GM12878 (cell line): ENCODE measurements around the gene CFI. TPM values are rescaled to one million over a fixed set of nuclear protein-coding genes. Genes with fewer than 3 reads are reported as not detected.

Experiments used
- ATAC-seq: fragments of 200-7000 bp; cut with Tn5 transposase; 3 replicates; pipeline ENCODE4 v1.9.1; 2020; ENCODE audit warnings: mild to moderate bottlenecking, moderate library complexity
- BruUV-seq: library from RNA; stranded (reverse); fragments of 400-500 nt; replicated peaks from 2 replicates; lab custom pipeline; 2021; lab: Mats Ljungman, UMichigan
- CTCF ChIA-PET: fragments of 300-600 bp; sonication (Branson Sonifier 250); formaldehyde crosslinking; extraction: SDS; loops from one replicate; lab custom pipeline; 2021; ENCODE audit warnings: inconsistent platforms; lab: Yijun Ruan, JAX
- POLR2A ChIA-PET: fragments of 350-600 bp; formaldehyde crosslinking; extraction: SDS; loops from one replicate; lab custom pipeline; 2021; ENCODE audit warnings: inconsistent platforms; lab: Charles Lee
- RAD21 ChIA-PET: fragments of 300-600 bp; sonication (Branson Sonifier 250); formaldehyde crosslinking; loops from one replicate; lab custom pipeline; 2023; ENCODE audit warnings: antibody characterized with exemption; ENCODE audit not compliant: unreplicated experiment; lab: Charles Lee
- SMC1A ChIA-PET: fragments of 300-600 bp; sonication (Branson Sonifier 250); formaldehyde crosslinking; loops from one replicate; lab custom pipeline; 2023; ENCODE audit not compliant: unreplicated experiment, uncharacterized antibody; lab: Charles Lee
- DNase-seq: peaks from one replicate; pipeline ENCODE4 v3.0.0-alpha.2; 2011; ENCODE audit warnings: low read depth, low spot score
- FAIRE-seq: peaks from 3 replicates; lab custom pipeline; 2011; peaks lifted over from hg19 to GRCh38; lab: Jason Lieb, UNC
- H2AFZ ChIP-seq: 2 replicates; pipeline ENCODE4 v1.6.0; 2011; ENCODE audit warnings: low read depth, low read length, control low read depth; ENCODE audit not compliant: control insufficient read depth
- H3K27ac ChIP-seq: 2 replicates; pipeline ENCODE4 v1.5.1; 2011; ENCODE audit warnings: control low read depth; ENCODE audit not compliant: control insufficient read depth, insufficient read depth
- H3K27me3 ChIP-seq, 2 experiments: replicated peaks in 1 of 2; 2 replicates each; pipeline versions ENCODE4 v1.6.0 to v1.6.1; 2011; ENCODE audit warnings: low read length in 1 of 2; ENCODE audit not compliant: control insufficient read depth in 2 of 2, insufficient read depth in 2 of 2
- H3K36me3 ChIP-seq, 2 experiments: 2 replicates each; pipeline ENCODE4 v1.5.1; 2011; ENCODE audit warnings: low read length in 1 of 2; ENCODE audit not compliant: control insufficient read depth in 2 of 2, insufficient read depth in 2 of 2
- H3K4me1 ChIP-seq: 2 replicates; pipeline ENCODE4 v1.6.1; 2011; ENCODE audit warnings: mild to moderate bottlenecking, low read length, moderate library complexity, mixed read lengths; ENCODE audit not compliant: control insufficient read depth, insufficient read depth
- H3K4me2 ChIP-seq: 2 replicates; pipeline ENCODE4 v1.6.0; 2011; ENCODE audit warnings: control low read depth; ENCODE audit not compliant: control insufficient read depth, insufficient read depth
- H3K4me3 ChIP-seq: fragments of 200-600 bp; sonication (generic); 2 replicates; pipeline ENCODE4 v1.5.1; 2016
- H3K79me2 ChIP-seq: 2 replicates; pipeline ENCODE4 v1.6.0; 2011; ENCODE audit warnings: low read length; ENCODE audit not compliant: control insufficient read depth, insufficient read depth
- H3K9ac ChIP-seq: 2 replicates; pipeline ENCODE4 v1.8.0; 2011; ENCODE audit warnings: low read length, control low read depth, mixed read lengths; ENCODE audit not compliant: control insufficient read depth, insufficient read depth
- H3K9me3 ChIP-seq: replicated peaks from 3 replicates; pipeline ENCODE4 v1.5.1; 2011; ENCODE audit warnings: mild to moderate bottlenecking, low read length; ENCODE audit not compliant: control insufficient read depth, insufficient read depth
- H4K20me1 ChIP-seq: 2 replicates; pipeline ENCODE4 v1.6.0; 2011; ENCODE audit not compliant: control insufficient read depth, insufficient read depth
- CBX5 ChIP-seq: sonication (generic); IDR thresholded peaks from 2 replicates; pipeline ENCODE4 v1.6.1; 2016; ENCODE audit warnings: low read depth, moderate library complexity, mild to moderate bottlenecking, inconsistent platforms
- FOS ChIP-seq: IDR thresholded peaks from 3 replicates; pipeline ENCODE4 v1.6.1; 2011; ENCODE audit warnings: borderline replicate concordance; ENCODE audit not compliant: insufficient read length; ENCODE audit errors: extremely low read depth
- KLF5 ChIP-seq: fragments of 450-650 bp; IDR thresholded peaks from 2 replicates; pipeline ENCODE4 v1.6.1; 2014; ENCODE audit warnings: mild to moderate bottlenecking; ENCODE audit not compliant: partially characterized antibody
- PRDM15 ChIP-seq: fragments of 450-650 bp; formaldehyde crosslinking; IDR thresholded peaks from 2 replicates; pipeline ENCODE4 v1.4.0; 2020; ENCODE audit warnings: mild to moderate bottlenecking, moderate library complexity
- RAD21 ChIP-seq: IDR thresholded peaks from 2 replicates; pipeline ENCODE4 v1.6.1; 2011; ENCODE audit warnings: mild to moderate bottlenecking, low read depth, low read length, moderate library complexity; ENCODE audit not compliant: insufficient read depth
- RCOR1 ChIP-seq: conservative IDR thresholded peaks from 2 replicates; pipeline ENCODE4 v1.6.1; 2012; ENCODE audit warnings: low read depth, low read length, improper control_type of control experiment
- ZBTB4 ChIP-seq: fragments of 450-650 bp; formaldehyde crosslinking; IDR thresholded peaks from 2 replicates; pipeline ENCODE4 v1.4.0; 2022; ENCODE audit warnings: mild to moderate bottlenecking, moderate library complexity
- ZNF217 ChIP-seq: fragments of 450-650 bp; IDR thresholded peaks from 2 replicates; pipeline ENCODE4 v1.6.1; 2017; ENCODE audit warnings: antibody characterized with exemption, mild to moderate bottlenecking
- WGBS: methylation state at CpG from one replicate; pipeline ENCODE4 v1.1.6; 2016; ENCODE audit warnings: low lambda C conversion rate; ENCODE audit not compliant: insufficient replicate concordance, insufficient coverage; ENCODE audit errors: missing lambda C conversion rate; 5-methylcytosine and 5-hydroxymethylcytosine counted together
- in situ Hi-C: fragments of 300-500 bp; cut with MboI; formaldehyde crosslinking; loops from 9 replicates; pipeline ENCODE4 v1.14.3; 2018; ENCODE audit warnings: mixed read lengths
- intact Hi-C: fragments of 100-400 bp; cut with micrococcal nuclease; formaldehyde crosslinking; loops from one replicate; pipeline ENCODE4 v1.14.2; 2022; ENCODE audit not compliant: unreplicated experiment
- polyA plus RNA-seq, 11 experiments: library from polyadenylated mRNA; depleted of rRNA in 4 of 11; unstranded in 6 of 11; stranded (reverse) in 5 of 11; fragments of >200 nt; fragmentation: Nextera tagmentation in 4 of 11; fragmentation: Illumina TruSeq in 1 of 11; extraction: Ambion mirVana in 4 of 11; extraction: Trizol in 1 of 11; gene quantifications; 1 replicate in 1 of 11; 2 replicates in 10 of 11; pipeline versions ENCODE4 v1.2.1 to v1.2.3, GENCODE V29; 2011 to 2016; ENCODE audit warnings: inconsistent platforms in 2 of 11, missing spikeins in 2 of 11, low read depth in 1 of 11
- total RNA-seq, 4 experiments: library from RNA; depleted of rRNA in 3 of 4; stranded (reverse); fragments of >200 nt in 3 of 4; fragmentation: Illumina TruSeq in 1 of 4; extraction: Trizol in 1 of 4; gene quantifications; 2 replicates each; pipeline versions ENCODE4 v1.2.1 to v1.2.3, GENCODE V29; 2013 to 2021
- TF ChIP-seq, protein P1 (sequence below): fragments of 450-650 bp; IDR thresholded peaks from 2 replicates; pipeline ENCODE4 v1.6.1; 2017; ENCODE audit warnings: mild to moderate bottlenecking, moderate library complexity

Gene CFI
- total and polyA plus RNA-seq, 10 of the 15 experiments (the other 5 are each of a cell fraction or from before 2014, with no cell fraction given), result 0.15 to 0.28 TPM; not detected in 8

GRCh38 chr4:109729718-109730618 is 71.8 kb downstream of the CFI start, which contains the start of gene PLA2G12A:
Gene PLA2G12A, minus strand, starts transcription at chr4:109730070. Its CDS starts 261 bp downstream, at chr4:109729809.
- no peak for FAIRE-seq
- POLR2A ChIA-PET, result interaction anchor here (0.6 to 2.1 kb wide), 6 partner anchors 26 to 448 kb away, joined by 3 to 13 read pairs (median 8); partner anchors contain the start of genes CASP6, GAR1 and MCUB
- TF ChIP-seq RCOR1 (no peak), RAD21 (no peak), FOS (no peak), PRDM15 (no peak), ZBTB4 (CRISPR knock-in tag) (no peak), ZNF217 (peak; percentile 50; the same call in 1 of the 2 replicates), CBX5 (no peak), KLF5 (peak; percentile 33)
- TF ChIP-seq, protein P1, sequence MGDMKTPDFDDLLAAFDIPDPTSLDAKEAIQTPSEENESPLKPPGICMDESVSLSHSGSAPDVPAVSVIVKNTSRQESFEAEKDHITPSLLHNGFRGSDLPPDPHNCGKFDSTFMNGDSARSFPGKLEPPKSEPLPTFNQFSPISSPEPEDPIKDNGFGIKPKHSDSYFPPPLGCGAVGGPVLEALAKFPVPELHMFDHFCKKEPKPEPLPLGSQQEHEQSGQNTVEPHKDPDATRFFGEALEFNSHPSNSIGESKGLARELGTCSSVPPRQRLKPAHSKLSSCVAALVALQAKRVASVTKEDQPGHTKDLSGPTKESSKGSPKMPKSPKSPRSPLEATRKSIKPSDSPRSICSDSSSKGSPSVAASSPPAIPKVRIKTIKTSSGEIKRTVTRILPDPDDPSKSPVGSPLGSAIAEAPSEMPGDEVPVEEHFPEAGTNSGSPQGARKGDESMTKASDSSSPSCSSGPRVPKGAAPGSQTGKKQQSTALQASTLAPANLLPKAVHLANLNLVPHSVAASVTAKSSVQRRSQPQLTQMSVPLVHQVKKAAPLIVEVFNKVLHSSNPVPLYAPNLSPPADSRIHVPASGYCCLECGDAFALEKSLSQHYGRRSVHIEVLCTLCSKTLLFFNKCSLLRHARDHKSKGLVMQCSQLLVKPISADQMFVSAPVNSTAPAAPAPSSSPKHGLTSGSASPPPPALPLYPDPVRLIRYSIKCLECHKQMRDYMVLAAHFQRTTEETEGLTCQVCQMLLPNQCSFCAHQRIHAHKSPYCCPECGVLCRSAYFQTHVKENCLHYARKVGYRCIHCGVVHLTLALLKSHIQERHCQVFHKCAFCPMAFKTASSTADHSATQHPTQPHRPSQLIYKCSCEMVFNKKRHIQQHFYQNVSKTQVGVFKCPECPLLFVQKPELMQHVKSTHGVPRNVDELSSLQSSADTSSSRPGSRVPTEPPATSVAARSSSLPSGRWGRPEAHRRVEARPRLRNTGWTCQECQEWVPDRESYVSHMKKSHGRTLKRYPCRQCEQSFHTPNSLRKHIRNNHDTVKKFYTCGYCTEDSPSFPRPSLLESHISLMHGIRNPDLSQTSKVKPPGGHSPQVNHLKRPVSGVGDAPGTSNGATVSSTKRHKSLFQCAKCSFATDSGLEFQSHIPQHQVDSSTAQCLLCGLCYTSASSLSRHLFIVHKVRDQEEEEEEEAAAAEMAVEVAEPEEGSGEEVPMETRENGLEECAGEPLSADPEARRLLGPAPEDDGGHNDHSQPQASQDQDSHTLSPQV, result no peak

More at GRCh38 chr4:109729718-109730618, 71.8 kb downstream of the CFI start, which contains the start of gene PLA2G12A:
- BruUV-seq, result no TSS peak
- ATAC-seq (peak; percentile 93), DNase-seq (peak; percentile 16)
- peak within 1 kb of the TSS; percentile 99 for H2AFZ ChIP-seq
- ChIA-PET RAD21 (interaction anchor here (0.7 to 1.4 kb wide), 7 partner anchors 17 to 303 kb away, joined by 3 to 6 read pairs (median 4); partner anchors contain the start of genes CASP6, CFI and MCUB), SMC1A (interaction anchor here (0.9 to 2.7 kb wide), 8 partner anchors 11 to 303 kb away, joined by 3 to 27 read pairs (median 6); partner anchors contain the start of genes CASP6 and MCUB), CTCF (interaction anchor here (0.7 to 1.7 kb wide), 6 partner anchors 27 to 297 kb away, joined by 3 to 7 read pairs (median 5); partner anchors contain the start of gene CASP6)
- no peaks in the 10 kb centered on the region for H3K36me3 ChIP-seq
- peak within 1 kb of the TSS; percentile 87 for H3K9ac ChIP-seq
- intact Hi-C loops (loop anchor here (2.0 kb wide), 1 partner anchor 85 kb away; the partner anchor contains the start of gene GAR1), in situ Hi-C loops (no loop called here)
- H3K4me1 ChIP-seq, result no peaks in the 10 kb centered on the region
- peaks cover 5% of the 10 kb centered on the region for H3K79me2 ChIP-seq
- peak within 1 kb of the TSS; percentile 91 for H3K4me3 ChIP-seq
- no peaks in the 10 kb centered on the region for H3K9me3 ChIP-seq
- no peaks in the 10 kb centered on the region for H3K27me3 ChIP-seq
- H3K4me2 ChIP-seq, result peak within 1 kb of the TSS; percentile 99
- WGBS, result 1% methylated on average over 57 of the region's 83 CpGs
- H4K20me1 ChIP-seq, result no peaks in the 10 kb centered on the region
- peak within 1 kb of the TSS; percentile 64 for H3K27ac ChIP-seq
